IPS DF 4.7 (cell line): Measurements from ENCODE around the gene LYAR.

Source experiments
- DNase-seq: peaks from one replicate; pipeline ENCODE4 v3.0.0-alpha.2; 2013; ENCODE audit warnings: low spot score; ENCODE audit errors: extremely low read depth

The LYAR gene

GRCh38 chr4:4317496-4318232, 27.7 kb upstream of the LYAR start:
- no peak for DNase-seq

DNA sequence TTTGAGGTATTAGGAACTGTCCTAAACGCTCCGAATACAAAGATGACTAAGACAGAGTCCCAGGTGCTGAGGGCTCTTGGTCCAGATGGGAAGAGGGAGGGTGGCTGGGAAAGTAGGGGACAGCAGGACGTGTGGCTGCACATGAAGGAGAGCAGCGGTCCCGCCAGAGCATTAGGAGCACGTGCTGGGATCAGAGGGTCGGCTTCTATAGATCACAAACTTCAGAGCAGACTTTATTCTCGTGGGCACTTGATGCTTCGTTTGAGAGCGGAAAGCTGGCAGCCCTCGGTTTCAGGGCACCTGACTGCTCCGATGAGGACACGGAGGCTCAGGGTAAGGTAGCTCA, 26.2 kb upstream of the LYAR start:
- DNase-seq, result no peak

DNA sequence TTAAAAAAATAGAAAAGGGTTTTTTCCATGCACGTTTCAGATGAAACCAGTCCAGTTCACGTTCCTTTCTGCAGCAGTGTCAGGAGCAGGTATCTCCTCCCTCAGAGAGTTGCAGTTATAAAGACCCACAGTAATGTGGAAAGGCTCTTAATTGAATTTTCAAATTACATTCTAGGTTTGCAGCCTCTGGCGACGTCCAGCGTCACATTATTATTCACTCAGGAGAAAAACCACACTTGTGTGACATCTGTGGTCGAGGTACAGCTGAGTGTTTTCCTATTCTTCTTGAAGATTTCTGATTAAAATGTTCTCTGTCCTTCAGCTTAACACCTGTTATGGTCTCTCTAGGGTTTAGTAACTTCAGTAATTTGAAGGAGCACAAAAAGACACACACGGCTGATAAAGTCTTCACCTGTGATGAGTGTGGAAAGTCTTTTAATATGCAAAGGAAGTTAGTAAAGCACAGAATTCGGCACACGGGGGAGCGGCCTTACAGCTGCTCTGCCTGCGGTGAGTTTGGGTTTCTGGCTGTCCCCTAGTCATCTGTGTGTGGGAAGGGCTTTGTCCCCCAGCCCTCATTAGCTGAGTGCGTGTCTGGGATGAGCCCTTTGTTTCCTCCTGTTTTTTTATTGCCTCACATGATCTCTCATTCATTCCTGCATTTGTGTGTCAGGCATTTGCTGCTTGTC, 25.7 kb upstream of the LYAR start:
- DNase-seq, result no peak

DNA sequence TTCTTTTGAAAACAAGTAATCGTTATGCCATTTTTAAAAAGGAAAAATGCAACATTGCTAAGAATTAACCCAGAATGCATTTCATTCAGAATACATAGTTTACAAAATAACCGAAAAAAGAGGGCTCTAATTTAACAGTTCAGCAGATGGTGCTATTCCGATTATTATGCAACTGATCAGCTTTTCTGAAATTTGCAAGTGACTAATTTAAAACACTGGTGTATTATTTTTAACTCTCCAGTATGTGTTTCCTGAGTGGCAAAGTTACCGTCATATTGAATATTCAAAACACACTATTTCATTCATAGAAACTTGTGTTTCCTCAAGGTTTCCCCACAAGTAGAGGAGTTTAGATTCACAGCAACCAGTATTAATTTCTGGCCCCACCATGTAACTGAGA, 21.2 kb upstream of the LYAR start:
- no peak for DNase-seq

DNA sequence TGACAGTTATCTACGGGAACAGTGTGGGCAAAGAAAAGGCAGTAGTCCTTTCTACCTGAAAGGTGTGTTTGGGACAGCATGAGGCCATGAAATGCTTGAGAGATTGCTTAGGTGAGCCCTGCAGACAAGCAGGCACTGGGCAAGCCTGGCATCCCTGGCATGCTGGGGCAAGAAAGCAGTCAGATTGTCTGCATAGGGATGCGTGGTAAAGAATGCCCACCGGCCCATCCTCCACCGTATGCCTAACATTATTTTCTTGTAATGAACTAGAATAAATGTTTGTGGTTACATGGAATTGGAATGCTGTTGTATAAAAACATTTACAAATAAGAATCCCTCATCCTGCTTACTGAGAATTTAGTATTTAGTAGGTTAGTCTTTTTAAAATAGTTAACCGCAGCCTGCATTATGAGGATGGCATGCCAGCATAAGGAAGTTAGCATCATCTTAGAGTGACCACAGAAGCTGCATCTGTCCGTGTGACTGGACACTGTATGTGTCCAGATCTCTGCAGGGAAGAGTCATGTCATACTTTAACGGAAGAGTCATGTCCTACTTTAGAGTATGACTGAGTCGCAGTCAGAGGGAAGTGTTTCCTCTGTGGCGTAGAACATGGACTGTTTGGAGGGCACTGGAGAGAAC, 19.0 kb upstream of the LYAR start:
- DNase-seq, result no peak

GRCh38 chr4:4306920-4307319, 17.0 kb upstream of the LYAR start:
- no peak for DNase-seq

DNA sequence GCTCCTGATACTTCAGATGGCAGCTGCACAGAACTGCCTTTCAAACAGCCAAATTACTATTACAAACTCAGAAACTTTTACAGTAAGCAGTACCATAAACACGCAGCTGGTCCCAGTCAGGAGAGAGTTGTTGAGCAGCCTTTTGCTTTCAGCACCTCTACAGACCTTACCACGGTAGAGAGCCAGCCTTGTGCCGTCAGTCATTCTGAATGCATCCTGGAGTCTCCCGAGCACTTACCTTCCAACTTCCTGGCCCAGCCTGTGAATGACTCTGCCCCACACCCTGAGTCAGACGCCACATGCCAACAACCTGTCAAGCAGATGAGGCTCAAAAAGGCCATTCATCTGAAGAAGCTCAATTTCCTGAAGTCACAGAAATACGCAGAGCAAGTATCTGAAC, 12.5 kb upstream of the LYAR start:
- no peak for DNase-seq

GRCh38 chr4:4302001-4302400, 12.0 kb upstream of the LYAR start:
- DNase-seq, result no peak

- DNase-seq, result no peak
These were observed 9.1 kb upstream of the LYAR start for GRCh38 chr4:4299006-4299405.

DNA sequence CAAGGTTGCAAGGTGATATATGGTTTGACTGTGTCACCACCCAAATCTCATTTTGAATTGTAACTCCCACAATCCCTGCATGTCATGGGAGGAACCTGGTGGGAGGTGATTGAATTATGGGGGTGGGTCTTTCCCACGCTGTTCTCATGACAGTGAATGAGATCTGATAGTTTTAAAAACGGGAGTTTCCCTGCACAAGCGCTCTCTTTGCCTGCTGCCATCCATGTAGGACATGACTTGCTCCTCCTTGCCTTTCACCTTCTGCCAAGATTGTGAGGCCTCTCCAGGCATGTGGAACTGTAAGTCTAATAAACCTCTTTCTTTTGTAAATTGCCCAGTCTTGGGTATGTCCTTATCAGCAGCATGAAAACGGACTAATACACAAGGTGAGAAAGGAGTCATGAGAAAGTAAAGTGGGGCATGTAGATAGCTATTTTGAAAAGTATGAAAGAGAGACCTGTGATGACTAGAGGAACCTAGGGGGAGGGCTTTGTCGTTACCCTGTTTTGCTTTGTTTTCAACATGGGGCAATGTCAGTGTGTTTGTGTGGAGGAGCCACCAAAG, 6.4 kb upstream of the LYAR start:
- no peak for DNase-seq

GRCh38 chr4:4293279-4293678, 3.3 kb upstream of the LYAR start:
- DNase-seq, result no peak

DNA sequence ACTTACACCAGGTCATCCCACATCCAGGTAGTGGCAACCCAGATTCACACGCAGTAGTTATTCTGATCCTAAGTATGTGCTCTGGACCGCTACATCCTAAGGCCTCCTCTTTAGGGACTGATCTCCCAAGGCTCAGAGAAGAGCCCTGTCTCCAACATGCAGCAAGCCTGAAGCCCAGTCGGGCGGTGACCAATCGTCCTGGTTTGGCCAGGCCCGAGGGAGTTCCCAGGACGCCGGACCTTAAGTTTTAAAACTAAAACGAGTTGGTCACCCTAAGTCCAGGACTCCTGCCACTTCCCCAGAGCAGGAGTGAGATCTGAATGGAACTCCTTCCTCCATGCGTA, 385 bp downstream of the LYAR start:
- DNase-seq, result no peak

GRCh38 chr4:4289055-4289454, 899 bp downstream of the LYAR start:
- DNase-seq, result no peak

DNA sequence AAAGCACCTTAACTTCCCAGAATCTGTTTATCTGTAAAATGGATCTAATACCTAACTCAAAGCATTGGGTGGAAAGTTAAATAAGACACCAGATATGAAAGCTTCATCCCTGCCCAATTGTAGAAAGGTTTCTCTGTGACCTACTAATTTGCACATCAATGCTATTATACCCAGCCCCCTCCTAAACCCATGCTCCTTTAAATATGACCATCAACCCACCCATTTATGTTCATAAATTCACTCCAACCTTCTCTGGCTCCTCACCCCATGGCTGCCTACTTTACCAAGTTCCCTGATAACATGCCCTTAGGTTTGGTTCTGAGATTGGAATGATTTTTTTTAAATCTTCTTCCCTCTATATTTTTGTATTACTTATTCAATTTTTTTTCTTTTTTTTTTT, 1.9 kb downstream of the LYAR start:
- no peak for DNase-seq

GRCh38 chr4:4284827-4285618, 4.9 kb downstream of the LYAR start:
- DNase-seq, result no peak

- no peak for DNase-seq
These were observed 8.2 kb downstream of the LYAR start for GRCh38 chr4:4281787-4282186.

- DNase-seq, result no peak
These were observed 12.4 kb downstream of the LYAR start for GRCh38 chr4:4277531-4277930.

GRCh38 chr4:4274226-4274625, 15.7 kb downstream of the LYAR start:
- DNase-seq, result no peak

DNA sequence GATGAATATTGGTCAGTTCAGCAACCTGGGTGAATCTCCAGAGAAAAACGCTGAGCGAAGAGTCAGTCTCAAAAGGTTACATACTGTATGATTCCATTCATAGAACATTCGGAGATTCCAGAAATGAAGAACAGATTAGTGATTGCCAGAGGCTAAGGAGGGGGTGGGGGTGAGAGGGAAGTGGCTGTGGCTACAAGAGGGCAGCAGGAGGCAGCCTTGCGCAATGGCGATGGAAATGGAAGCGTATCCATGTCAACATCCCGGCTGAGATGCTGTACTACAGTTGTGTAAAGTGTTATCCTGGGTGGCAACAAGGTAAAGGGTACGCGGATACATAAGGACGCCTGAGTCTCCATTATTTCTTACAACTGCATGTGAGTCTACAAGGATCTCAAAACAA, 18.0 kb downstream of the LYAR start:
- no peak for DNase-seq

GRCh38 chr4:4270529-4270928, 19.4 kb downstream of the LYAR start:
- no peak for DNase-seq

DNA sequence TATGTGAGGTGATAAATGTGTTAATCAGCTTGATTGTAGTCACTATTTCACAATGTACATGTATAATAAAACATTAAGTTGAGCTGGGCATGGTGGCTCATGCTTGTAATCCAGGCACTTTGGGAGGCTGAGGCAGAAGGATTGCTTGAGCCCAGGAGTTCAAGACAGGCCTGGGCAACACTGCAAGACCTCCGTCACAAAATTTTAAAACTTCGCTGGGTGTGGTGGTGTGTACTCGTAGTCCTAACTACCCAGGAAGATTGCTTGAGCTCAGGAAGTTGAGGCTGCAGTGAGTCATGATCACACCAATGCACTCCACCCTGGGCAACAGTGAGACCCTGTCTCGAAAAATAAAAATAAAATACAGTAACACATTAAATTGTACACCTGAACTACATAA, 20.1 kb downstream of the LYAR start:
- no peak for DNase-seq

GRCh38 chr4:4269331-4269731, 20.6 kb downstream of the LYAR start:
- no peak for DNase-seq
